ENCODE results near the gene ARFGEF2.
"Not testable (repeated sequence)": the region's sequence is repeated elsewhere in the genome, so short reads cannot be mapped to it uniquely, and the experiment has no call there.

- TF ChIP-seq, protein P1, sequence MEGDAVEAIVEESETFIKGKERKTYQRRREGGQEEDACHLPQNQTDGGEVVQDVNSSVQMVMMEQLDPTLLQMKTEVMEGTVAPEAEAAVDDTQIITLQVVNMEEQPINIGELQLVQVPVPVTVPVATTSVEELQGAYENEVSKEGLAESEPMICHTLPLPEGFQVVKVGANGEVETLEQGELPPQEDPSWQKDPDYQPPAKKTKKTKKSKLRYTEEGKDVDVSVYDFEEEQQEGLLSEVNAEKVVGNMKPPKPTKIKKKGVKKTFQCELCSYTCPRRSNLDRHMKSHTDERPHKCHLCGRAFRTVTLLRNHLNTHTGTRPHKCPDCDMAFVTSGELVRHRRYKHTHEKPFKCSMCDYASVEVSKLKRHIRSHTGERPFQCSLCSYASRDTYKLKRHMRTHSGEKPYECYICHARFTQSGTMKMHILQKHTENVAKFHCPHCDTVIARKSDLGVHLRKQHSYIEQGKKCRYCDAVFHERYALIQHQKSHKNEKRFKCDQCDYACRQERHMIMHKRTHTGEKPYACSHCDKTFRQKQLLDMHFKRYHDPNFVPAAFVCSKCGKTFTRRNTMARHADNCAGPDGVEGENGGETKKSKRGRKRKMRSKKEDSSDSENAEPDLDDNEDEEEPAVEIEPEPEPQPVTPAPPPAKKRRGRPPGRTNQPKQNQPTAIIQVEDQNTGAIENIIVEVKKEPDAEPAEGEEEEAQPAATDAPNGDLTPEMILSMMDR (IDR thresholded peaks at IDR 0.05) = not testable (repeated sequence)
- TF ChIP-seq ZFX (IDR thresholded peaks at IDR 0.05; ENCODE audit: borderline replicate concordance) = not testable (repeated sequence)
Observed at GRCh38 chr20:48979980-48980379, 58.5 kb downstream of the ARFGEF2 start.
